OCI-LY1 (cell line): ENCODE results near the gene PPARGC1A.

Experiments used
- H2AFZ ChIP-seq: fragments of 200-600 bp; sonication (generic), shearing (Covaris generic); 2 replicates; pipeline ENCODE4 v1.6.0; 2014; ENCODE audit warnings: antibody characterized with exemption, mild to moderate bottlenecking, low read length
- H3F3A ChIP-seq: fragments of 200-600 bp; sonication (generic), shearing (Covaris generic); 2 replicates; pipeline ENCODE4 v1.6.0; 2014; ENCODE audit warnings: mild to moderate bottlenecking, antibody characterized with exemption, low read length, moderate library complexity; ENCODE audit not compliant: insufficient read depth
- H3K27ac ChIP-seq: fragments of 200-600 bp; sonication (generic); 2 replicates; pipeline ENCODE4 v1.5.1; 2014; ENCODE audit warnings: low read length, mixed run types, mild to moderate bottlenecking, low read depth; ENCODE audit not compliant: poor library complexity, severe bottlenecking
- H3K27me3 ChIP-seq: fragments of 200-600 bp; sonication (generic); 2 replicates; pipeline ENCODE4 v1.6.0; 2014; ENCODE audit warnings: antibody characterized with exemption, mild to moderate bottlenecking, low read length, moderate library complexity; ENCODE audit not compliant: insufficient read depth
- H3K36me3 ChIP-seq: fragments of 200-600 bp; sonication (generic); 2 replicates; pipeline ENCODE4 v1.6.1; 2014; ENCODE audit warnings: mild to moderate bottlenecking, antibody characterized with exemption, low read length, moderate library complexity, mixed read lengths; ENCODE audit not compliant: insufficient read depth
- H3K4me1 ChIP-seq: fragments of 200-600 bp; sonication (generic); 2 replicates; pipeline ENCODE4 v1.5.1; 2014; ENCODE audit warnings: mild to moderate bottlenecking, low read length, moderate library complexity; ENCODE audit not compliant: insufficient read depth, severe bottlenecking
- H3K4me2 ChIP-seq: fragments of 200-600 bp; sonication (generic), shearing (Covaris generic); 2 replicates; pipeline ENCODE4 v1.6.1; 2014; ENCODE audit warnings: low read length
- H3K4me3 ChIP-seq: fragments of 200-600 bp; sonication (generic); 2 replicates; pipeline ENCODE4 v1.5.1; 2014; ENCODE audit warnings: low read length, low read depth, mild to moderate bottlenecking, mixed read lengths; ENCODE audit not compliant: poor library complexity, severe bottlenecking
- H3K79me2 ChIP-seq: fragments of 200-600 bp; shearing (Covaris generic); 2 replicates; pipeline ENCODE4 v1.6.1; 2016; ENCODE audit warnings: mixed run types, low read length, mixed read lengths; ENCODE audit not compliant: insufficient read depth
- H3K9ac ChIP-seq: fragments of 200-600 bp; sonication (generic), shearing (Covaris generic); 2 replicates; pipeline ENCODE4 v1.6.1; 2014; ENCODE audit warnings: mild to moderate bottlenecking, low read length, mixed read lengths
- H3K9me2 ChIP-seq: fragments of 200-600 bp; sonication (generic), shearing (Covaris generic); 2 replicates; pipeline ENCODE4 v1.6.1; 2014; ENCODE audit warnings: low read depth, mild to moderate bottlenecking, low read length, mixed read lengths
- H3K9me3 ChIP-seq: fragments of 200-600 bp; shearing (Covaris generic); 2 replicates; pipeline ENCODE4 v1.6.1; 2014; ENCODE audit warnings: low read length, mixed read lengths
- H4K20me1 ChIP-seq: fragments of 200-600 bp; sonication (generic), shearing (Covaris generic); 2 replicates; pipeline ENCODE4 v1.6.0; 2016; ENCODE audit warnings: mild to moderate bottlenecking, low read length; ENCODE audit not compliant: insufficient read depth
- EZH2 ChIP-seq: fragments of 200-600 bp; sonication (generic), shearing (Covaris generic); IDR thresholded peaks from 2 replicates; pipeline ENCODE4 v1.8.0; 2017; ENCODE audit warnings: borderline replicate concordance, mixed run types, mild to moderate bottlenecking, antibody characterized with exemption, low read length, moderate library complexity, mixed read lengths
- TF ChIP-seq, protein P1 (sequence below): fragments of 200-600 bp; sonication (generic), shearing (Covaris generic); IDR thresholded peaks from 2 replicates; pipeline ENCODE4 v1.5.1; 2017; ENCODE audit warnings: mild to moderate bottlenecking, antibody characterized with exemption, low read length, moderate library complexity, mixed read lengths

The PPARGC1A gene

GRCh38 chr4:23881674-23882337, 8.0 kb downstream of the PPARGC1A start:
- Histone ChIP-seq H3K9me3 (no peaks in the 10 kb centered on the region), H3K4me1 (no peaks in the 10 kb centered on the region), H3K27ac (no peak overlapping the region), H3F3A (no peaks in the 10 kb centered on the region), H3K27me3 (no peaks in the 10 kb centered on the region), H4K20me1 (no peaks in the 10 kb centered on the region), H3K9me2 (no peaks in the 10 kb centered on the region), H3K4me2 (no peak overlapping the region), H3K9ac (no peak overlapping the region), H3K4me3 (no peak overlapping the region), H2AFZ (no peak overlapping the region), H3K36me3 (no peaks in the 10 kb centered on the region), H3K79me2 (no peaks in the 10 kb centered on the region)
- TF ChIP-seq, protein P1, sequence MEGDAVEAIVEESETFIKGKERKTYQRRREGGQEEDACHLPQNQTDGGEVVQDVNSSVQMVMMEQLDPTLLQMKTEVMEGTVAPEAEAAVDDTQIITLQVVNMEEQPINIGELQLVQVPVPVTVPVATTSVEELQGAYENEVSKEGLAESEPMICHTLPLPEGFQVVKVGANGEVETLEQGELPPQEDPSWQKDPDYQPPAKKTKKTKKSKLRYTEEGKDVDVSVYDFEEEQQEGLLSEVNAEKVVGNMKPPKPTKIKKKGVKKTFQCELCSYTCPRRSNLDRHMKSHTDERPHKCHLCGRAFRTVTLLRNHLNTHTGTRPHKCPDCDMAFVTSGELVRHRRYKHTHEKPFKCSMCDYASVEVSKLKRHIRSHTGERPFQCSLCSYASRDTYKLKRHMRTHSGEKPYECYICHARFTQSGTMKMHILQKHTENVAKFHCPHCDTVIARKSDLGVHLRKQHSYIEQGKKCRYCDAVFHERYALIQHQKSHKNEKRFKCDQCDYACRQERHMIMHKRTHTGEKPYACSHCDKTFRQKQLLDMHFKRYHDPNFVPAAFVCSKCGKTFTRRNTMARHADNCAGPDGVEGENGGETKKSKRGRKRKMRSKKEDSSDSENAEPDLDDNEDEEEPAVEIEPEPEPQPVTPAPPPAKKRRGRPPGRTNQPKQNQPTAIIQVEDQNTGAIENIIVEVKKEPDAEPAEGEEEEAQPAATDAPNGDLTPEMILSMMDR, result no peak
- TF ChIP-seq EZH2, result no peak

GRCh38 chr4:23881052-23881501, 8.8 kb downstream of the PPARGC1A start:
- H3K36me3 ChIP-seq, result no peaks in the 10 kb centered on the region
- no peaks in the 10 kb centered on the region for H3K4me1 ChIP-seq
- H3K9me3 ChIP-seq, result no peaks in the 10 kb centered on the region
- no peak overlapping the region for H3K9ac ChIP-seq
- H3K27me3 ChIP-seq, result no peaks in the 10 kb centered on the region
- H3F3A ChIP-seq, result no peaks in the 10 kb centered on the region
- H3K9me2 ChIP-seq, result no peaks in the 10 kb centered on the region
- no peak overlapping the region for H2AFZ ChIP-seq
- TF ChIP-seq EZH2, result no peak
- TF ChIP-seq, protein P1, result no peak
- H3K4me2 ChIP-seq, result no peak overlapping the region
- no peaks in the 10 kb centered on the region for H3K79me2 ChIP-seq
- no peak overlapping the region for H3K4me3 ChIP-seq
- no peaks in the 10 kb centered on the region for H4K20me1 ChIP-seq
- no peak overlapping the region for H3K27ac ChIP-seq

DNA sequence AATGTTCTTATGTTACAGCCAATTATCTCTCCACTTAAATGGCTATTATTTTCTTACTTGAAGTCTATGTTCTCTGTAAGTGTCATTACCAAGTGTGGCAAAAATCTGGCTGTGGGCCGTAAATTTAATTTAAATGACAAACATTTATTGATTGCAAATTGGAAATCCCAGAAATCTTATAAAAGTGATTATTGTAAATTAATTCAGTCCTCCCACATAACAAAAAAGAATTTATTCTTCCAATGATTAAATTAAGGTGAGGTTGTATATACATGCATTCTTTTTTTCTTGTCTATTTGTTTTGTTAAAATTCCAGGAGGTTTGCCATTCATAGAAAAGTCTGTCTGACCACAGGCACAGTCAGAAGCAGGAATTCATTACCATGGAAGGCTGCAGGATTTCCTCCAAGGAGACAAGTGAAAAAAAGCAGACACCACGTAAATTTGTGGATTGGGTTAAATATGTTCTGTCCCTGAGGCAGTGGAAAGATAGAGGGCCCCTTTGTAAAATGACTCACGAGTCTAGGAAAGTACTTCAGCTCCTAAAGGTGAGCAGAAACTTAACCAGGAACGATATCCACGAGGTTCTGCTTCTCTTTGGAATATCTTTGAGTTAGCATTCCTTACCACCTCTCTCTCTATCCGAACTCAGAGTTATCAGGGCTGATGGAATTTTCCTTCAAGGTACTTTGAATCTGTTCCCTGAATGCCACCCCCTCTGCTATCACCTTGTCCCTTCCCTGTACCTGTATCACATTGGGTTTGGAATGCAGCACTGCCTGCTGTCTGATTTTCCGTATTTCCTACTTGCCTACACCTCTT, 10.7 kb downstream of the PPARGC1A start:
- Histone ChIP-seq H3F3A (no peaks in the 10 kb centered on the region), H3K79me2 (no peaks in the 10 kb centered on the region), H4K20me1 (no peaks in the 10 kb centered on the region), H3K36me3 (no peaks in the 10 kb centered on the region), H3K27me3 (no peaks in the 10 kb centered on the region), H3K4me1 (no peaks in the 10 kb centered on the region), H3K9ac (no peak overlapping the region), H3K9me3 (no peaks in the 10 kb centered on the region), H3K4me3 (no peak overlapping the region), H3K4me2 (no peak overlapping the region), H2AFZ (no peak overlapping the region), H3K9me2 (no peaks in the 10 kb centered on the region), H3K27ac (no peak overlapping the region)
- TF ChIP-seq, protein P1, result no peak
- no peak for TF ChIP-seq EZH2
